GM12878 (cell line): Measurements from ENCODE around the gene CCDC9B. TPM values are rescaled to one million over a fixed set of nuclear protein-coding genes. Genes with fewer than 3 reads are reported as not detected.

Experiments
- ATAC-seq: fragments of 200-7000 bp; cut with Tn5 transposase; 3 replicates; pipeline ENCODE4 v1.9.1; 2020; ENCODE audit warnings: mild to moderate bottlenecking, moderate library complexity
- BruUV-seq: library from RNA; stranded (reverse); fragments of 400-500 nt; replicated peaks from 2 replicates; lab custom pipeline; 2021; lab: Mats Ljungman, UMichigan
- CTCF ChIA-PET: fragments of 300-600 bp; sonication (Branson Sonifier 250); formaldehyde crosslinking; extraction: SDS; loops from one replicate; lab custom pipeline; 2021; ENCODE audit warnings: inconsistent platforms; lab: Yijun Ruan, JAX
- POLR2A ChIA-PET: fragments of 350-600 bp; formaldehyde crosslinking; extraction: SDS; loops from one replicate; lab custom pipeline; 2021; ENCODE audit warnings: inconsistent platforms; lab: Charles Lee
- RAD21 ChIA-PET: fragments of 300-600 bp; sonication (Branson Sonifier 250); formaldehyde crosslinking; loops from one replicate; lab custom pipeline; 2023; ENCODE audit warnings: antibody characterized with exemption; ENCODE audit not compliant: unreplicated experiment; lab: Charles Lee
- SMC1A ChIA-PET: fragments of 300-600 bp; sonication (Branson Sonifier 250); formaldehyde crosslinking; loops from one replicate; lab custom pipeline; 2023; ENCODE audit not compliant: unreplicated experiment, uncharacterized antibody; lab: Charles Lee
- DNase-seq: peaks from one replicate; pipeline ENCODE4 v3.0.0-alpha.2; 2011; ENCODE audit warnings: low read depth, low spot score
- FAIRE-seq: peaks from 3 replicates; lab custom pipeline; 2011; peaks lifted over from hg19 to GRCh38; lab: Jason Lieb, UNC
- H2AFZ ChIP-seq: 2 replicates; pipeline ENCODE4 v1.6.0; 2011; ENCODE audit warnings: low read depth, low read length, control low read depth; ENCODE audit not compliant: control insufficient read depth
- H3K27ac ChIP-seq: 2 replicates; pipeline ENCODE4 v1.5.1; 2011; ENCODE audit warnings: control low read depth; ENCODE audit not compliant: control insufficient read depth, insufficient read depth
- H3K27me3 ChIP-seq, 2 experiments: replicated peaks in 1 of 2; 2 replicates each; pipeline versions ENCODE4 v1.6.0 to v1.6.1; 2011; ENCODE audit warnings: low read length in 1 of 2; ENCODE audit not compliant: control insufficient read depth in 2 of 2, insufficient read depth in 2 of 2
- H3K36me3 ChIP-seq, 2 experiments: 2 replicates each; pipeline ENCODE4 v1.5.1; 2011; ENCODE audit warnings: low read length in 1 of 2; ENCODE audit not compliant: control insufficient read depth in 2 of 2, insufficient read depth in 2 of 2
- H3K4me1 ChIP-seq: 2 replicates; pipeline ENCODE4 v1.6.1; 2011; ENCODE audit warnings: mild to moderate bottlenecking, low read length, moderate library complexity, mixed read lengths; ENCODE audit not compliant: control insufficient read depth, insufficient read depth
- H3K4me2 ChIP-seq: 2 replicates; pipeline ENCODE4 v1.6.0; 2011; ENCODE audit warnings: control low read depth; ENCODE audit not compliant: control insufficient read depth, insufficient read depth
- H3K4me3 ChIP-seq: fragments of 200-600 bp; sonication (generic); 2 replicates; pipeline ENCODE4 v1.5.1; 2016
- H3K79me2 ChIP-seq: 2 replicates; pipeline ENCODE4 v1.6.0; 2011; ENCODE audit warnings: low read length; ENCODE audit not compliant: control insufficient read depth, insufficient read depth
- H3K9ac ChIP-seq: 2 replicates; pipeline ENCODE4 v1.8.0; 2011; ENCODE audit warnings: low read length, control low read depth, mixed read lengths; ENCODE audit not compliant: control insufficient read depth, insufficient read depth
- H3K9me3 ChIP-seq: replicated peaks from 3 replicates; pipeline ENCODE4 v1.5.1; 2011; ENCODE audit warnings: mild to moderate bottlenecking, low read length; ENCODE audit not compliant: control insufficient read depth, insufficient read depth
- H4K20me1 ChIP-seq: 2 replicates; pipeline ENCODE4 v1.6.0; 2011; ENCODE audit not compliant: control insufficient read depth, insufficient read depth
- ASH2L ChIP-seq: fragments of 300-600, 200-600 bp; sonication (generic); IDR thresholded peaks from 2 replicates; pipeline ENCODE4 v1.6.1; 2017; ENCODE audit warnings: low read depth, mild to moderate bottlenecking, borderline replicate concordance
- BACH1 ChIP-seq: fragments of 450-650 bp; IDR thresholded peaks from 2 replicates; pipeline ENCODE4 v1.6.1; 2017; ENCODE audit warnings: mild to moderate bottlenecking, borderline replicate concordance
- BRCA1 ChIP-seq: IDR thresholded peaks from 2 replicates; pipeline ENCODE4 v1.6.1; 2011; ENCODE audit warnings: low read depth, low read length, improper control_type of control experiment
- CBFB ChIP-seq: IDR thresholded peaks from 2 replicates; pipeline ENCODE4 v1.6.1; 2016; ENCODE audit warnings: antibody characterized with exemption, low read depth
- CHD2 ChIP-seq: IDR thresholded peaks from 2 replicates; pipeline ENCODE4 v1.6.1; 2011; ENCODE audit warnings: low read depth, low read length, improper control_type of control experiment, borderline replicate concordance
- ESRRA ChIP-seq: IDR thresholded peaks from 2 replicates; pipeline ENCODE4 v1.6.1; 2012; ENCODE audit warnings: mild to moderate bottlenecking, low read length, improper control_type of control experiment
- GATAD2B ChIP-seq: fragments of 450-650 bp; conservative IDR thresholded peaks from 2 replicates; pipeline ENCODE4 v1.6.1; 2017; ENCODE audit warnings: low read depth, mild to moderate bottlenecking, moderate library complexity
- KDM1A ChIP-seq: fragments of 200-600 bp; sonication (generic); IDR thresholded peaks from 2 replicates; pipeline ENCODE4 v1.6.1; 2016; ENCODE audit warnings: borderline replicate concordance
- MEF2B ChIP-seq: fragments of 450-650 bp; IDR thresholded peaks from 2 replicates; pipeline ENCODE4 v1.6.1; 2018; ENCODE audit warnings: mild to moderate bottlenecking, moderate library complexity; ENCODE audit not compliant: partially characterized antibody, poor library complexity, severe bottlenecking
- MXI1 ChIP-seq: fragments of 150-350 bp; IDR thresholded peaks from 2 replicates; pipeline ENCODE4 v1.6.1; 2011; ENCODE audit warnings: low read depth, mild to moderate bottlenecking, inconsistent platforms, low read length, improper control_type of control experiment
- RB1 ChIP-seq: fragments of 450-650 bp; formaldehyde crosslinking; IDR thresholded peaks from 2 replicates; pipeline ENCODE4 v1.6.1; 2017; ENCODE audit warnings: mild to moderate bottlenecking, borderline replicate concordance
- RCOR1 ChIP-seq: conservative IDR thresholded peaks from 2 replicates; pipeline ENCODE4 v1.6.1; 2012; ENCODE audit warnings: low read depth, low read length, improper control_type of control experiment
- SPI1 ChIP-seq: IDR thresholded peaks from 2 replicates; pipeline ENCODE4 v1.6.1; 2011; ENCODE audit warnings: low read depth, mild to moderate bottlenecking, low read length, moderate library complexity, borderline replicate concordance; ENCODE audit not compliant: insufficient read depth
- TBL1XR1 ChIP-seq: IDR thresholded peaks from 2 replicates; pipeline ENCODE4 v1.6.1; 2012; ENCODE audit warnings: low read depth, low read length, improper control_type of control experiment
- TCF3 ChIP-seq: IDR thresholded peaks from 2 replicates; pipeline ENCODE4 v1.6.1; 2012; ENCODE audit warnings: low read depth, mild to moderate bottlenecking, low read length, borderline replicate concordance; ENCODE audit not compliant: insufficient read depth
- WRNIP1 ChIP-seq: IDR thresholded peaks from 2 replicates; pipeline ENCODE4 v1.6.1; 2011; ENCODE audit warnings: low read depth, low read length, improper control_type of control experiment, borderline replicate concordance
- WGBS: methylation state at CpG from one replicate; pipeline ENCODE4 v1.1.6; 2016; ENCODE audit warnings: low lambda C conversion rate; ENCODE audit not compliant: insufficient replicate concordance, insufficient coverage; ENCODE audit errors: missing lambda C conversion rate; 5-methylcytosine and 5-hydroxymethylcytosine counted together
- in situ Hi-C: fragments of 300-500 bp; cut with MboI; formaldehyde crosslinking; loops from 9 replicates; pipeline ENCODE4 v1.14.3; 2018; ENCODE audit warnings: mixed read lengths
- intact Hi-C: fragments of 100-400 bp; cut with micrococcal nuclease; formaldehyde crosslinking; loops from one replicate; pipeline ENCODE4 v1.14.2; 2022; ENCODE audit not compliant: unreplicated experiment
- polyA plus RNA-seq, 11 experiments: library from polyadenylated mRNA; depleted of rRNA in 4 of 11; unstranded in 6 of 11; stranded (reverse) in 5 of 11; fragments of >200 nt; fragmentation: Nextera tagmentation in 4 of 11; fragmentation: Illumina TruSeq in 1 of 11; extraction: Ambion mirVana in 4 of 11; extraction: Trizol in 1 of 11; gene quantifications; 1 replicate in 1 of 11; 2 replicates in 10 of 11; pipeline versions ENCODE4 v1.2.1 to v1.2.3, GENCODE V29; 2011 to 2016; ENCODE audit warnings: inconsistent platforms in 2 of 11, missing spikeins in 2 of 11, low read depth in 1 of 11
- total RNA-seq, 4 experiments: library from RNA; depleted of rRNA in 3 of 4; stranded (reverse); fragments of >200 nt in 3 of 4; fragmentation: Illumina TruSeq in 1 of 4; extraction: Trizol in 1 of 4; gene quantifications; 2 replicates each; pipeline versions ENCODE4 v1.2.1 to v1.2.3, GENCODE V29; 2013 to 2021
- TF ChIP-seq, protein P1 (sequence below): IDR thresholded peaks from 2 replicates; pipeline ENCODE4 v1.6.1; 2011; ENCODE audit warnings: low read depth, mild to moderate bottlenecking, low read length, moderate library complexity, borderline replicate concordance; ENCODE audit errors: extremely low read depth
- TF ChIP-seq, protein P2 (sequence below): fragments of 450-650 bp; IDR thresholded peaks from 2 replicates; pipeline ENCODE4 v1.6.1; 2017; ENCODE audit warnings: mild to moderate bottlenecking, moderate library complexity
- TF ChIP-seq, protein P3 (sequence below): fragments of 450-650 bp; IDR thresholded peaks from 2 replicates; pipeline ENCODE4 v1.6.1; 2017; ENCODE audit warnings: borderline replicate concordance

Gene CCDC9B
- total and polyA plus RNA-seq, 10 of the 15 experiments (the other 5 are each of a cell fraction or from before 2014, with no cell fraction given) = 0.01 to 0.08 (median 0.03) TPM; not detected in 6

DNA sequence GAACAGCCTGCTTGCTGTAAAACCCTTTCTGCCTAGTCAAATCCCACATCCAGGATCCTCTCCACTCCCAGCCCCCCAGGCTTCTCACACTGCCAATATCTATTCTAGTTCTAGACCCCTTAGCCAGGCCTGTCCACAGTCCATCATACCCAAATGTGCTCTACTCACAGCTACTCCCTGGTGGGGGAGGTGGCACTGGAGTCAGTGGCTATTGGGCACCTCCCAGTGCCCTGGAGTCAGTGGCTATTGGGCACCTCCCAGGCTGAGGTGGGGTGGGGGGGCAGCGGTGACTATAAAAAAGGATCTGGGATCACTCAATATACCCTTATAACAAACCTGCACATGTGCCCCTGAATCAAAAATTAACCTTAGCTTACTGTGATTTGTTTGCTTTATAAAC lies 16.5 kb upstream of the CCDC9B start:
- TF ChIP-seq KDM1A (no peak), ESRRA (no peak), WRNIP1 (no peak), RB1 (no peak), BACH1 (no peak), CHD2 (no peak), BRCA1 (no peak), TCF3 (no peak), GATAD2B (no peak), CBFB (no peak), ASH2L (no peak), TBL1XR1 (no peak), MEF2B (no peak), MXI1 (no peak), SPI1 (no peak), RCOR1 (no peak)
- TF ChIP-seq, protein P1, sequence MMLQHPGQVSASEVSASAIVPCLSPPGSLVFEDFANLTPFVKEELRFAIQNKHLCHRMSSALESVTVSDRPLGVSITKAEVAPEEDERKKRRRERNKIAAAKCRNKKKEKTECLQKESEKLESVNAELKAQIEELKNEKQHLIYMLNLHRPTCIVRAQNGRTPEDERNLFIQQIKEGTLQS = no peak
- TF ChIP-seq, protein P2, sequence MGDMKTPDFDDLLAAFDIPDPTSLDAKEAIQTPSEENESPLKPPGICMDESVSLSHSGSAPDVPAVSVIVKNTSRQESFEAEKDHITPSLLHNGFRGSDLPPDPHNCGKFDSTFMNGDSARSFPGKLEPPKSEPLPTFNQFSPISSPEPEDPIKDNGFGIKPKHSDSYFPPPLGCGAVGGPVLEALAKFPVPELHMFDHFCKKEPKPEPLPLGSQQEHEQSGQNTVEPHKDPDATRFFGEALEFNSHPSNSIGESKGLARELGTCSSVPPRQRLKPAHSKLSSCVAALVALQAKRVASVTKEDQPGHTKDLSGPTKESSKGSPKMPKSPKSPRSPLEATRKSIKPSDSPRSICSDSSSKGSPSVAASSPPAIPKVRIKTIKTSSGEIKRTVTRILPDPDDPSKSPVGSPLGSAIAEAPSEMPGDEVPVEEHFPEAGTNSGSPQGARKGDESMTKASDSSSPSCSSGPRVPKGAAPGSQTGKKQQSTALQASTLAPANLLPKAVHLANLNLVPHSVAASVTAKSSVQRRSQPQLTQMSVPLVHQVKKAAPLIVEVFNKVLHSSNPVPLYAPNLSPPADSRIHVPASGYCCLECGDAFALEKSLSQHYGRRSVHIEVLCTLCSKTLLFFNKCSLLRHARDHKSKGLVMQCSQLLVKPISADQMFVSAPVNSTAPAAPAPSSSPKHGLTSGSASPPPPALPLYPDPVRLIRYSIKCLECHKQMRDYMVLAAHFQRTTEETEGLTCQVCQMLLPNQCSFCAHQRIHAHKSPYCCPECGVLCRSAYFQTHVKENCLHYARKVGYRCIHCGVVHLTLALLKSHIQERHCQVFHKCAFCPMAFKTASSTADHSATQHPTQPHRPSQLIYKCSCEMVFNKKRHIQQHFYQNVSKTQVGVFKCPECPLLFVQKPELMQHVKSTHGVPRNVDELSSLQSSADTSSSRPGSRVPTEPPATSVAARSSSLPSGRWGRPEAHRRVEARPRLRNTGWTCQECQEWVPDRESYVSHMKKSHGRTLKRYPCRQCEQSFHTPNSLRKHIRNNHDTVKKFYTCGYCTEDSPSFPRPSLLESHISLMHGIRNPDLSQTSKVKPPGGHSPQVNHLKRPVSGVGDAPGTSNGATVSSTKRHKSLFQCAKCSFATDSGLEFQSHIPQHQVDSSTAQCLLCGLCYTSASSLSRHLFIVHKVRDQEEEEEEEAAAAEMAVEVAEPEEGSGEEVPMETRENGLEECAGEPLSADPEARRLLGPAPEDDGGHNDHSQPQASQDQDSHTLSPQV = no peak
- TF ChIP-seq, protein P3, sequence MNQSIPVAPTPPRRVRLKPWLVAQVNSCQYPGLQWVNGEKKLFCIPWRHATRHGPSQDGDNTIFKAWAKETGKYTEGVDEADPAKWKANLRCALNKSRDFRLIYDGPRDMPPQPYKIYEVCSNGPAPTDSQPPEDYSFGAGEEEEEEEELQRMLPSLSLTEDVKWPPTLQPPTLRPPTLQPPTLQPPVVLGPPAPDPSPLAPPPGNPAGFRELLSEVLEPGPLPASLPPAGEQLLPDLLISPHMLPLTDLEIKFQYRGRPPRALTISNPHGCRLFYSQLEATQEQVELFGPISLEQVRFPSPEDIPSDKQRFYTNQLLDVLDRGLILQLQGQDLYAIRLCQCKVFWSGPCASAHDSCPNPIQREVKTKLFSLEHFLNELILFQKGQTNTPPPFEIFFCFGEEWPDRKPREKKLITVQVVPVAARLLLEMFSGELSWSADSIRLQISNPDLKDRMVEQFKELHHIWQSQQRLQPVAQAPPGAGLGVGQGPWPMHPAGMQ = no peak
- H3K4me2 ChIP-seq = no peak overlapping the region
- RAD21 ChIA-PET = no interaction called here
- 0% methylated on average over 1 of the region's 1 CpG for WGBS
- no peak overlapping the region for H3K4me3 ChIP-seq
- POLR2A ChIA-PET = no interaction called here
- intact Hi-C loops (no loop called here), in situ Hi-C loops (loop anchor here (5.0 kb wide), 1 partner anchor 50 kb away; the partner anchor contains the start of gene PLCB2)
- FAIRE-seq (no peak), ATAC-seq (no peak), DNase-seq (no peak)
- SMC1A ChIA-PET = interaction anchor here (0.7 kb wide), 1 partner anchor 51 kb away, joined by 3 read pairs; no protein-coding TSS in a partner anchor
- H3K36me3 ChIP-seq = no peaks in the 10 kb centered on the region
- BruUV-seq = no TSS peak
- H3K79me2 ChIP-seq = no peaks in the 10 kb centered on the region
- no peak overlapping the region for H3K9ac ChIP-seq
- H3K9me3 ChIP-seq = no peaks in the 10 kb centered on the region
- peaks cover 0 to 6% of the 10 kb centered on the region in 2 experiments; a peak in 3 of 4 replicates for H3K27me3 ChIP-seq
- no peaks in the 10 kb centered on the region for H4K20me1 ChIP-seq
- peaks cover 5% of the 10 kb centered on the region; the same call in 1 of the 2 replicates for H3K4me1 ChIP-seq
- no peak overlapping the region for H2AFZ ChIP-seq
- no peak overlapping the region for H3K27ac ChIP-seq
- CTCF ChIA-PET = interaction anchor here (1.3 to 1.9 kb wide), 3 partner anchors 13 to 140 kb away, joined by 4 to 5 read pairs (median 4); no protein-coding TSS in a partner anchor
